GM19351 (cell line): ENCODE measurements around the gene DGKH.
"Not testable (repeated sequence)": the region's sequence is repeated elsewhere in the genome, so short reads cannot be mapped to it uniquely, and the experiment has no call there.

ENCODE experiments used
- ATAC-seq: cut with Tn5 transposase; IDR thresholded peaks from one replicate; pipeline ENCODE4 v1.9.1; 2021; ENCODE audit warnings: mild to moderate bottlenecking, moderate library complexity; ENCODE audit not compliant: unreplicated experiment

DGKH gene

DNA sequence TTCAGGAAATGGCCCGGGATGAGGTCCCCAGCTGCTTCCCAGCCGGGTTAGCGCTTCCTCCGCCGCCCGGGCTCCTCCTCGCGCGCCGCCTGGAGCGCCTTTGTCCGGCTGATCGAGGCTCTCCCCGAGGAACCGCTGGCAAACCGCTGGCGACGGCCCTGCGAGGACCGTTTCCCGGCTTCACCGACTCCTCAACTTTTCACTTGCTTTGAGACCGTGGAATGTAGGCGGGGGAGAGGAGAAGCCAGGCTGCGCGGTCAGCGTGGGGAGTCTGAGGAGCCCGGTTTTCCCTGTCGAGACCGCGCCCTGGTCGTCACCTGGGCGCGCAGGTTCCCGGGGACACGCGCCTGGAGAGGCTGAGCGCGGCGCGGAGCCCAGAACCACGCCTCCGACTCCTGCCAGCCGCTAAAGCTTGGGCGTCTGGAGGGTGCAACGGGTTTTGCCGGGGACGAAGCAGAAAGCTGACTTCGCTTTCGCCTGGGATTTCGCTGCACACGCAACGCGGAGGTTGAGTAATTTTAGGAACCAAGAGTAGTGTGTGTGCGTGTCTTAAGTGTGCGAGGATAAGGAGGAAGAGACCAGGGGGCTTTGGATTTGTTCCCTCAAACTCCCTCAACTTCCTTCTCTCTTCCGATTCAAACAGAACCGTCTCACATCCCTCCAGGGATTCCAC is 7.3 kb upstream of the DGKH start:
- peak; percentile 35 for ATAC-seq

DNA sequence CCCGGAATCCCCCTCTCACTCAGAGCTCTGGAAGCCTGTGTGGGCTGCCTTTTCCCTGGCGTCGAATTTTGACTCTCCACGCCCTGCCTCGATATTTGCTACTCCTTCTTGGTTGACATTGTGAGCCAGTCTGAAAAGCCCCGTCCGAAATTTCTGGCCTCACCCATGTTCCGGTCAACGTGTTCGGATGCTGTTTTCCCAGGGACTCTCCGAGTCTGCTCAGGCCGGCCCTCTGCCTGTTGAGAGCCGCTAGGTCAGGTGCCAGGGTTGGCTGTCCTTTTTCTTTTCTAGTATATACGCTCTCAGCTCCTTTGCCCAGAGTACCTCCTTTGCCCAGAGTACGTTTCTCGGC is 6.8 kb upstream of the DGKH start:
- ATAC-seq: no peak

DNA sequence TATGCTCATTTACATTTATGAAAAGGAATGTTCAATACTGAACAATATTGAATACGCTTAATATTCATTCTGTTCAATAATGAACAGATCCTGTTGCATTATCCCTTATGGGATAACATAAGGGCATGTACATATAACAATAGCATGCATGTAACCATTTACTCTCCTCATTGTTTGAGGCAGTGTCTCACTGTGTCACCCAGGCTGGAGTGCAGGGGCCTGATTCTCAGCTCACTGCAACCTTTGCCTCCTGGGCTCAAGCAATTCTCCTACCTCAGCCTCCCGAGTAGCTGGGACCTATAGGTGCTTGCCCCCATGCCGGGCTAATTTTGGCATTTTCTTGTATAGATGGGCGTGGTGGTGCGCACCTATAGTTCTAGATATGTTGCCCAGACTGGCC is 4.8 kb upstream of the DGKH start:
- ATAC-seq: no peak

DNA sequence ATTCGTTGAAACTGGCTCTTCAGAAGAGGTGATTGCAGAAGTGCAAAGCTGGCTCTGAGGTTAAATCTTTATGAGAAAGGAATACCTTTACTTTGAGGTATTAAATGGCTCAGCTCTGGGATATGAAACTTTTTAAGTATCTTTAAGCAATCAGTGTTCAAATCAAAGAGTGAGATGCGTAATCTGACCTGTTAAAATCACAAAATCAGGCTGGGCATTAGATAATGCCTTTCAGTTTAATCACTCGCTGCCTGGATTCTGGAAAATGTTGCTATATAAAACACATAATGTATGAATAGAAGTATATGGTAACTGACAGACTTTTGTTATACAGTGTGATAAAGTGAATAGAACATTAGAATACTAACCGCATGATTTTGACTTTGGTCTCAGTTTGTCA is 2.0 kb upstream of the DGKH start:
- no peak for ATAC-seq

DNA sequence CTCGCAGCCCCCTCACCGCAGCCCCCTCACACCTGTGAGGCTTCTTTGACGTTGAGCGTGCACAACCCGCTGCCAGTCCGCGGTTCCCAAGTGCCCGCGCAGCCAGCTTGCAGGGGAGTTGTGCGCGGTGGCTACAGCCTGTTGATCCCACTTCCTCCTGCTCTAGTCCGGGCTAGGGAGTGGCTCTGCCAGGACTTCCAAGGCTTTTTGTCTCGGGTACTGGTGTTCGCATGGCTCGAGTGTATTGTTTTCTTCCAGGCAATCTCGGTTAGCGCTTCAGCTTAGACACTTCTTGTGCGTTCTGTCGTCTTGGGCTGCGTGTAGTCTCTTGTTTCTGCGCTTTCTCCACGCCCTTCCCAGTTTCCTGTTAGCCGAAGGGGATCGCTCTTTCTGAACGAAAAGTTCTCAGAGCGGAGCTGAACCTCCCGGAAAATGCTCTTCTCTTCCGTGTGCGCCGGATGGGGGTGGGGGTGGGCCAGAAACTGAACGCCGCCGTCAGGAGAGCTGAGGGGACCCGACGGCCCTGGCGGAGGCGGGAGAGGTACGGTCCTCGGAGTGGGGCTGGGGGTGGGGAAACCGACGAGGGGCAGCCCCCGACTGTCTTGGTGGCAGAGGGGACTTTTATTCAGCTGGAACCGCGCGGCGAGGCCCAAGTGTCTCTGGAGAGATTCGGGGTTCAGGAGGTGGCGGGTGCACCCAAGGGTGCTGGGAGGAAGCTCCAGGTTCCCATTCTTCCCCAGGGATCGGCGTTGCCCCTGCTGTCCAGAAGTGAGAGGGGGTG is 697 bp upstream of the DGKH start:
- peak; percentile 34 for ATAC-seq

DNA sequence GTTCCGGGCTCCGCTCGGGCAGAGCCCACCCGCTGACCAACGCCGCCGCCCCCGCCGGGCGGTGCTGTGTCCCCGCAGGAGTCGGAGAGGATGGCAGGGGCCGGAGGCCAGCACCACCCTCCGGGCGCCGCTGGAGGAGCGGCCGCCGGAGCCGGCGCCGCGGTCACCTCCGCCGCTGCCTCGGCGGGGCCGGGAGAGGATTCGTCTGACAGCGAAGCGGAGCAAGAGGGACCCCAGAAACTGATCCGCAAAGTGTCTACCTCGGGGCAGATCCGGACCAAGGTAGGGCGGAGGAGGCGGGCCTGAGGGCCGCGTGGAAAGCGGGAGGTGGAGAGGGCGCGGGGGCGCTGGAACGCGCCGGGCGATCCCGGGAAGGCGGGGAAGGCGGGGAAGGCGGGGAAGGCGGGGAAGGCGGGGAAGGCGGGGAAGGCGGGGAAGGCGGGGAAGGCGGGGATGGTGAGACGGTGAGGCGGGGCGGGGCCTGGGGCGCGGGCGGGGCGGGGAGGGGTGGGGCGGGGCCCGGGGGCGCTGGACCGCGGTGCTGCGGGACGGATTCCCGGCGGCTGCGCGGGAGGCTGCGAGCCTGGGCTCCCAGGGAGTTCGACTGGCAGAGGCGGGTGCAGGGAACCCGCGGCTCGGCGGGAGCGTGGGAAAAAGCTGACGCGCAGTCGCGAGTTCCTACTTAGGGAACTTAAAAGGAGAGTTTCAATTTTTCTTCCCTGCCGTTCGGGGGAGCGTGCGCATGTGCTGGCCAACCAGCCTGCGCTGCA is 421 bp downstream of the DGKH start:
- peak; percentile 53 for ATAC-seq

DNA sequence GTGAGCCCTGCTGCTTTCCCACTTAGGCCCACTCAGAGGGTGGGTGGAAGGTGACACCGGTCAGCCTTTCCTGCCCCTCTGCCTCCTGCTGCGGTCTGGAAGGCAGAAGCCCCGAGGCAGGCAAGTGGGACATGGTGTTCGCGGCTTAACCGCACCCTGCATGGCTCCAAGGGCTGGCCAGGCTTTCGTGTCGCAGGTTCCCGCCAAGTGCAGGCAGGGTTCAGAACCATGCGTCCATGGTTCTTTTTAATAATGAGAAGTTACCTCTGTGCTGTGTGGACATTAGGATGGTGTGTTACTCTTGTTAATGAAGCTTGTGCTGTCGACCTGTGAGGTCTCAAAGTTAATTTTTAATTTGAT is 986 bp downstream of the DGKH start:
- ATAC-seq: peak; percentile 34

DNA sequence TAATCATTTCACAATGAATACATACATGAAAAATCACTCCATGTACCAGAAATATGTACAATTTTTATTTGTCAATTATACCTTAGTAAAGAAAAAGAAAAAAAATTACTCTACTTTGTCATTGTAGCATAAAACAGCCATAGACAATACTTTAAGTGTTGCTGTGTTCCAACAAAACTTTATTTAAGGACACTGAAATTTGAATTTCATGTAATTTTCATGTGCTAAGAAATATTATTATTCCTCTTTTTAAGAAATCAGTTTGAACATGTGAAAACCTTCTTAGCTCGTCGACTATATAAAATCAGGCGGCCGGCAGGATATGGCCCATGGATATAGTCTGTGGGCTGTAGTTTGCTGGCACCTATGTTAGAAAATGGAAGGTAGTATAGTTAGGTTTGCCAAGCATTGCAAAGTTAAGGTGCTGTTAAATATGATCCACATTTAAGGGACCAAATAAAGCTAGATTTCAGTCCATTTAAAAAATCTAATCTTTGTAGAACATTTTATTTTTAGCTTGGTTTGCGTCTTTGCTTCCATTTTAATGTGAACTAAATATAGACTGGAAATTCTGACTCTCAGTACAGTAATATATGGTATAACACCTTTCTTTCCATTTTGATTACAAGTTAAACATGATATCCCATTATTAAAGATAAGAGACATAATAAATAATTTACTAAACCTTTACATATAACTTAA is 6.5 kb downstream of the DGKH start:
- ATAC-seq: no peak

DNA sequence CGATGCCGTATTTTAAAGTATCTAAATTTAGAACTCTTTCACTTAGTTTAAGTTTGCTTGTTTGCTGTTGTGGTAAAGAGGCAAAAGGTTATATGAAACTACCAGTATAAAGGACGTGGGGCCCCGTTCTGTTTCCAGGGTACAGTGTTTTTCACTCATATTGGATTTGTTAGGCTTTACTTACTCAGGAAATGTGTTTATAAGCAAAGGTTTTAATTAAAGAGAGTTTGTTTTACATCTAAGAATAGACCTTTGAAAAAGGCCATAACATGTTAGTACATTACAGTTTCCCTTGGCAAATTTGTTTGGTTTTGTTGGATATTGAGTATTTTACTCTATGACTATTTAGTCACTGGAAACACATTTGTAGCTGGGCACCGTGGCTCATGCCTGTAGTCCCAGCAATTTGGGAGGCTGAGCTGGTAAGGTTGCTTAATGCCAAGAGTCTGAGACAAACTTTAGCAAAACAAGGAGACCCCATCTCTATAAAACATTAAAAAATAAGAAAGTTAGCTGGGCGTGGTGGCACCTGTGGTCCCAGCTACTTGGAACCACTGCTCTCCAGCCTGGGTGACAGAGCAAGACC is 7.1 kb downstream of the DGKH start:
- ATAC-seq: no peak

DNA sequence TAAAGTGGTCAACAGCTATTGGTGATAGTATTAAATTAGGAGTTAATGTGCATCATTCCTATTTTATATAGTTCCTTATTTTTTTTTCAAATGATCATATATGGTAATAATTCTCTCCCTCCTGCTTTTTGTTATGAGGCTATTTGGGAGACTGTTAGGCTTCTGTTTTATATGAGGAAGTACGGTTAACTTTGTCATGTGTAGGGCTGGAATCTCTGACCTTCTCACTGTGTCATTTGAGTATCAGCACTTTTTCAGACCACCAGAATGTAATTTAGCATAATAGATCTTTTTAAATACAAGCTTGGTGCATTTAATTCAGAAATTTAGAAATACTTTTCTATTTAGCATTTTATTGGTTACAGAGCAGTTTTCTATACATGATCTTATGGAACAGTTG is 7.7 kb downstream of the DGKH start:
- ATAC-seq: no peak

DNA sequence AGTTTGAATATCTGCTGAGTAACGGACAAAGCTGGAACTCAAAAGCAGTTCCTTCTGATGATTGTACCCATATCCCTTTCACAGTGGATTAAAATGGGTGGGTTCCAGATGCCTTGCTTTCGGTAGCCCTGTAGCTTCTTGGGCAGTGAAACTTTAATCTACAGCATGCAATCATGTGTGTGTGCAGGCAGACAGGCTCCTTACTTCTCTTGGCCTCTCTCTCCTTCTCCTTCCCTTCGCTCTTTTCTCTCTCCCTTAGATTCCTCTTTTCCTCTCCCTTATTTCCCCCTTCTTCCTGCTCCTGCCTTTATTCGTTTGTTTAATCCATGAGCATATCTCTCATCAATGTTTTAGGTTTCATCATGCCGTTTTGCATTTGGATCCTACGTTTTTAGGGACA is 8.1 kb downstream of the DGKH start:
- ATAC-seq: no peak

DNA sequence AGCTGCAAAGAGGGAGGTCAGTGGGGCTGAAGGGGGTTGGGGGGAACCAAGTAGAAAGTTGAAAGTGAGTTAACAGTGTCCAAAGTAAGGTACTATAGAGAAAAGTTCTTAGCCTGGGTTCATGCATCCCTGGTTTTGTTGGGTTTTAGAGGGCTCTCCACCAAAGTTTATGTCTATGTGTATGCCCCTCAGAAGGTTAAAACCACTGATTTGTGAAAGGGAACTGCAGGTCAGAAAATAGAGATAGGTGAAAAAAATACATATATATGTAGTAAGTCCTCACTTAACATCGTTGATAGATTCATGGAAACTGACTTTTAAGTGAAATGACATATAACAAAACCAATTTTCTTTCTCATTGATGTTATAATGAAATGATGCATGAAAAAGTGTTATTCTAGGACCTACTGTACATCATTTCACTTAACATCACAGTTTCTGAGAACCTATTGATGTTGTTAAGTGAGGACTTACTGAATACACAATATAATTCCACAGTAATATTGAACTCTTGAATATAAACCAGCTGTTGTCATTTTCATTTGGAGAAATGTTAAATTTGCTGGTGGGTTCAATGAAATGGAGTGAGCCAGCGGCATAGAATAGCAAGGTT is 9.6 kb downstream of the DGKH start:
- ATAC-seq: no peak

DNA sequence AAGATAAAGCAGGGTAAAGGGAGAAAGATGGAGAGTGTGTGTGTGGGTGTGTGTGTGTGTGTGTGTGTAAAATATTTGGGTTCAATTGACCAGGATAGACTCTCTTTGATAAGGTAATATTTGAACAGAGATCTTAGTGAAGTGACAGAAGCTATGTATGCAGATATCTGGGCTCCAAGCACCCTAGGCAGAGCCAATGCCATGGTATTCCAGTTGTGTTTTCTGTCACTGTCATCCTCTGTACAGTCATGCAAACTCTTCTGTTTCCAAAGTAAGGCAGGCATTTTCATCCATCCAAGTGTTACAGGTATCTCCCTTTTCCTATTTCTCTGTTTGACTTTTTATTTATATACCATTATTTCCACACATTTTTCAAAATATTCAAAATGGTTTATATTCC is 13.5 kb downstream of the DGKH start:
- no peak for ATAC-seq

DNA sequence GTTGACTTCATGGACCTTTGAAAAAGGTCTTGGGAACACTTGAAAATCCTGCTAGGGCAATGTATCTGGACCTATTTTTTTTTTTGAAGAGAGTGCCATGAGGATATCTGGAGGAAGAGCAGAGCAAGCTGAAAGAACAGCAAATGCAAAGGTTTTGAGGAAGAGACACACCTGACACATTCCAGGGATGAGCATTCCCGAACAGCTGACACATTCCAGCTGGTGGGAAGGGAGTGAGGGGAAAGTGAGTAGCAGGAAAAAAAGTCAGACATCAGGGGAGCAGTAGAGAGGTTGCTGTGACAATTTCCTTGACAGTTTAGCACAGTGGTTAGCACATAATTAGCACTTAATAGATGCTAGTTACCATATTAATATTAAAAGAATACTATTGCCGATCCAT is 14.7 kb downstream of the DGKH start:
- ATAC-seq: no peak

DNA sequence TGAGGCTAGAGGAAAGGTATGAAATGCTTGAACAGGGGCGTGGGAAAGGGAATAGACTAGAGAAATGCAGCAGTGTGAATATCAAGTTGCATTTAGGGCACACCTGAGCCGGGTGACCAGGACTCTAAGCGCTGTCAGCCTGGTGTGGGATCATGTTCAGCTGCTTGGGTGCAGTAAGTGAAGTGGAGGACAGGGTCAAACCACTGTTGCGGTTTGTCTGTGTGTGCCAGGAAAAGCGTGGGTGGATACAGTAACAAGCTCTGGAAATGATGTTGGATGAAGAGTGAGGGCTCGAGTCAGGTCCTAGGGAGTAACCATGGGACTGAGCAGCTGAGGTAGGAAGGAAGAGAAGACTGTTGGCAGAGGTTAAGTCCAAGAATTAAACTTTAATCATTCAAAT is 15.8 kb downstream of the DGKH start:
- no peak for ATAC-seq

DNA sequence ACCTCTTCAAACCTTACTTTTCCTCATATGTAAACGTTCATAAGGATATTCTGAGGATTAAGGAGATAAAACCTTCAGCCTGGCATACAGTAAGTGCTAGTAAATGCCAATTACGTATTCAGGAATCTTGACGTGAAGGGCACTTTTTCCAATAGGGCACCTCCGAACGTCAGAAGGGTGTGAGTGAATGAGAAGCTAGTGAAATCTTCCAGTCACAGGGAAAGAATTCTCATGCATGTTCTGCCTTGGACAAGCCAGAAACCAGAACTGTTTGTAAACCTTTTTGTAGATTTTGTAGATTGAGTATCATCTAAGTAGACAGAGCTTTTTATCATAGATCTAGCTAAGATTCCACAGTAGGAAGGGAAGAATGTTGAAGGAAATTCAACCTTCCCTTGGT is 16.5 kb downstream of the DGKH start:
- no peak for ATAC-seq

DNA sequence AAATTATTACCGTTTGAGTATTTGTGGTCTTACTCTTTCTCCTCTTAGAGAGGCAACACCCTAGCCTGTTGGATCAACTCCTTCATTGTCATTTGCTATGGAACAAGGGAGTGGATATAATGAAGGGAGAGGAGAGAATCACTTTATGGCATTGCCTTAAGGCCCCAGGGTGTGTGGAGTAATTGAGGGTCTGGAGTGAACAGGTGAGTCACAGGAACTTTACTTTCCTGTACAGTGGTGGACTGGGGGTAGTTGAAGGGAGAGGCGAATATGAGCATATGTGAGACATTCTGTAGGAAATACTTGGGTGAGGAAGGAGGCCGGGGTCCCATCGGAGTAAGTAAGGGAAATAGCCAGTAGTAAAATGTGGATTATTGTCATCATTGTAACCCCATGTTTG is 17.0 kb downstream of the DGKH start:
- ATAC-seq: no peak

DNA sequence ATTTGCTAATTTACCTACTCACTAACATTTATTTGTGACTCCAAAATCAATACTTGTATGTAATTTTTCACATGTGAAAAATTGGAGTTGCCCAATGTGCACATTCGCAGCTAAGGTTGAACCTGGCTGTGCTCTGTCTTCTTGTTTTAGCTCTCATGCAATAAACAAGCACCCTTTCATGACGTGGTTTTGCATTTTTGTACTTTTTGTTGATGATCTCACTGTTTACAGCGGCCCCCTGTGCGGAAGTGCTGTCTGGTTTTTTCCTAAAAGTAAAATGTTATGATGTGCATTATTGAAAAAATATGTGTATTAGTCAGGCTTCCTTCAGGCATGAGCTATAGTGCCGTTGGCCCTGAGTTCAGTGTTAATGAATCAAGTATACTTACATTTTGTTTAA is 18.1 kb downstream of the DGKH start:
- ATAC-seq: no peak

DNA sequence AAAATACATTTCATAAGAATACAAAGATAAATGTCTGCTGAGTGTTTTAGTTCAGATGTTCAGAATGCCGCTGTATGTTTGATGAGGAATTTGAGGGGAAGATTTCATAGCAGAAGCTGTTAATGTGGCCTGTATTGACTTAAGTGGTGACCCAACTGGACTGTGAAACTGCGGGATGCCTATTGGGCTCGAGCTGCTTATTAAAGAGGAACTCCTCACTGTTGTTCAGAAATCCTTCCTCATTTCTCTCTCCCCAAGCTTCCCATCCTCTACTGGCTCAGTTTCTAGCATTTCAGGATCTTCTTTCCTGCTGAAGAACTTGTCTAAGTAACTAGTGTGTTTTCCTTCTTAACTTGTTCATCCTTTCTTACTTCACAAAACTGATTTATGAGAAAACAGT is 20.4 kb downstream of the DGKH start:
- ATAC-seq: no peak

DNA sequence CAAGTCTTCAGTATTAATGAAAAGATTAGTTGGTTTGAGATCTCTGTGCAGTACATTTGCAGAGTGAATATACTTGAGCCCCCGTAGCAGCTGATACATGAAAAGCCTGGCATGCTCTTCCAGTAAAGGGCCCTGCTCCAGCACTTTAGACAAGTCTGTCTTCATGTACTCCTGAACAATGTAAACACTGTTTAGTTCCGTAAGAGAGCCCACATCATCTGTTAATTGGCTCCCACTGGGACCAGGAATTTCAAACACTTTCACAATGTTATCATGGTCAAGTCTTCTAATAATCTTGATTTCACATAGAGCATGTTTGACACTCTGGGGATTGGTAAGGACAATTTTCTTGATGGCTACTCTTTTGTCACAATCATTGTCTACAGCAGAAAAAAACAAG is 22.2 kb downstream of the DGKH start:
- ATAC-seq: not testable (repeated sequence)

DNA sequence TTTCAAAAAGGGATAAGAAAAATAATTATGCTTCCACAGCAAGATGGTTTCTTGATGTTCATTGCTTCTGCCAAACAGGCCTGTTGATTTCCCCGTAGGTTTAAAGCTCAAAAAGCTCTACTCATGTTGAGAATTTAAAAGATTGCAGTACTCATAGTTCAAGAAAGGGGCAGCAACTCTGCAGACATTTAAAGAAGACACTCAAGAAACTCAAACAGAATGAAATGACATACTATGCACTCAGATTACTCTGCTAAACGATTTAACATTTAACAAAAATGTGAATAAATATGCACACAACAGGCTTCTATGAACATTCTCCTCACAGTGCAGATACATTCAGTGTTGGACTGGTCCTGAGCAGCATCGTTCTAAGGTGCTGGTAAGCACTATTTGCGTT is 22.7 kb downstream of the DGKH start:
- not testable (repeated sequence) for ATAC-seq
